SK-N-MC (cell line): Measurements from ENCODE around the gene CBLIF.

Experiments
- EZH2 ChIP-seq: fragments of 200-600 bp; sonication (generic); IDR thresholded peaks from one replicate; pipeline ENCODE4 v1.6.1; 2017; ENCODE audit warnings: antibody characterized with exemption
- FOXP2 ChIP-seq: optimal IDR thresholded peaks from 2 replicates; pipeline ENCODE3; 2011; ENCODE audit warnings: mild to moderate bottlenecking, moderate library complexity; ENCODE audit not compliant: insufficient read depth; ENCODE audit errors: extremely low read length, control extremely low read depth
- POLR2AphosphoS5 ChIP-seq: IDR thresholded peaks from 2 replicates; pipeline ENCODE4 v1.6.1; 2012; ENCODE audit warnings: mild to moderate bottlenecking, low read depth, low read length, borderline replicate concordance

GRCh38 chr11:59810911-59811259, 34.4 kb downstream of the CBLIF start:
- no peak for TF ChIP-seq EZH2
- TF ChIP-seq POLR2AphosphoS5, result peak; percentile 19; the same call in 1 of the 2 replicates
- no peak for TF ChIP-seq FOXP2
